Kidney epithelial cell (primary cell): ENCODE data around the gene DYNC1I2. TPM values are rescaled to one million over a fixed set of nuclear protein-coding genes. Genes with fewer than 3 reads are reported as not detected.

Experiments used
- DNase-seq: peaks from one replicate; pipeline ENCODE4 v3.0.0-alpha.2; 2010; ENCODE audit warnings: low read depth
- H3K27me3 ChIP-seq: 2 replicates; pipeline ENCODE4 v1.6.0; 2011; ENCODE audit warnings: low read length; ENCODE audit not compliant: control insufficient read depth, insufficient read depth
- H3K36me3 ChIP-seq: 2 replicates; pipeline ENCODE4 v1.5.1; 2011; ENCODE audit warnings: low read length; ENCODE audit not compliant: control insufficient read depth, insufficient read depth
- H3K4me3 ChIP-seq: 2 replicates; pipeline ENCODE4 v1.5.1; 2011; ENCODE audit warnings: low read depth, mild to moderate bottlenecking, control low read depth, low read length
- total RNA-seq: library from RNA; depleted of rRNA; stranded (reverse); fragments of >200 nt; gene quantifications from 2 replicates; pipeline ENCODE4 v1.2.3, GENCODE V29; 2015
- TF ChIP-seq, protein P1 (sequence below): IDR thresholded peaks from 2 replicates; pipeline ENCODE4 v1.5.1; 2011; ENCODE audit warnings: mild to moderate bottlenecking, moderate library complexity, low read length, control low read depth, inconsistent platforms; ENCODE audit not compliant: insufficient read depth, poor library complexity, severe bottlenecking

The DYNC1I2 gene
- total RNA-seq, 1 donor from 2014 or later: 129 TPM

DNA sequence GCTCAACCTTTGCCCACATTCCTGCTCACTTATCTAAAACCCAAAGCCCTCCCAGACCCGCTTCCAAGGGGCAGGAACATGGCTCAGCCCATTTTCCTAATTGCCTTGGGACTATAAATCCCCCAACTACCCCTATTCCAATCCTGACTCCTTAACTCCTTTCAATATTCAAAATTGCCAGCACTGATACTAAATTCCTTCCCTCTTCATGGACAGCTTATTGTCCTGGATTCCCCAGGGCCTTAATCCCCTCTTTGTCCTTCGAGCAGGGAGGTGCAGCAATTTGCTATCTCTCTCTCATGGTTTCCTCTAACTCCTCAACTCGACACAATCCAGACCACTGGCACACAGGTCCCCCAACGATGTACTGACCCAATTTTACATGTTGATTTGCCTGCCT, 107.6 kb downstream of the DYNC1I2 start:
- no peak for DNase-seq
- Histone ChIP-seq H3K27me3 (no peaks in the 10 kb centered on the region), H3K36me3 (no peaks in the 10 kb centered on the region), H3K4me3 (no peak overlapping the region)
- TF ChIP-seq, protein P1, sequence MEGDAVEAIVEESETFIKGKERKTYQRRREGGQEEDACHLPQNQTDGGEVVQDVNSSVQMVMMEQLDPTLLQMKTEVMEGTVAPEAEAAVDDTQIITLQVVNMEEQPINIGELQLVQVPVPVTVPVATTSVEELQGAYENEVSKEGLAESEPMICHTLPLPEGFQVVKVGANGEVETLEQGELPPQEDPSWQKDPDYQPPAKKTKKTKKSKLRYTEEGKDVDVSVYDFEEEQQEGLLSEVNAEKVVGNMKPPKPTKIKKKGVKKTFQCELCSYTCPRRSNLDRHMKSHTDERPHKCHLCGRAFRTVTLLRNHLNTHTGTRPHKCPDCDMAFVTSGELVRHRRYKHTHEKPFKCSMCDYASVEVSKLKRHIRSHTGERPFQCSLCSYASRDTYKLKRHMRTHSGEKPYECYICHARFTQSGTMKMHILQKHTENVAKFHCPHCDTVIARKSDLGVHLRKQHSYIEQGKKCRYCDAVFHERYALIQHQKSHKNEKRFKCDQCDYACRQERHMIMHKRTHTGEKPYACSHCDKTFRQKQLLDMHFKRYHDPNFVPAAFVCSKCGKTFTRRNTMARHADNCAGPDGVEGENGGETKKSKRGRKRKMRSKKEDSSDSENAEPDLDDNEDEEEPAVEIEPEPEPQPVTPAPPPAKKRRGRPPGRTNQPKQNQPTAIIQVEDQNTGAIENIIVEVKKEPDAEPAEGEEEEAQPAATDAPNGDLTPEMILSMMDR: no peak

Other genes starting within 250 kb of the DYNC1I2 start
- gene CYBRD1, start 165.0 kb upstream of the DYNC1I2 start, total RNA-seq: 6.8 and 8.8 TPM in 2 replicates
- 9.1 and 12.7 TPM in 2 replicates for gene SLC25A12, start 206.8 kb downstream of the DYNC1I2 start, total RNA-seq
- gene HAT1, start 235.0 kb downstream of the DYNC1I2 start, total RNA-seq: 26.0 and 27.1 TPM in 2 replicates